NB4 (cell line): Measurements from ENCODE around the gene SPAG9.
A peak's percentile ranks its signal among the peaks of the same experiment; 100 is the strongest.

Source experiments
- DNase-seq: peaks from one replicate; pipeline ENCODE4 v3.0.0; 2010; ENCODE audit warnings: low read depth
- H3K4me3 ChIP-seq: one replicate; pipeline ENCODE4 v1.5.1; 2011; ENCODE audit warnings: mild to moderate bottlenecking, low read depth, low read length, moderate library complexity
- MYC ChIP-seq: IDR thresholded peaks from 2 replicates; pipeline ENCODE4 v1.6.1; 2011; ENCODE audit warnings: low read depth, low read length
- POLR2A ChIP-seq: IDR thresholded peaks from 2 replicates; pipeline ENCODE4 v1.6.1; 2011; ENCODE audit warnings: mild to moderate bottlenecking; ENCODE audit not compliant: insufficient read length; ENCODE audit errors: extremely low read depth
- TF ChIP-seq, protein P1 (sequence below): IDR thresholded peaks from 2 replicates; pipeline ENCODE4 v1.6.1; 2011; ENCODE audit warnings: low read depth, low read length
- TF ChIP-seq, protein P2 (sequence below): IDR thresholded peaks from one replicate; pipeline ENCODE4 v1.5.1; 2012; ENCODE audit warnings: low read depth, low read length

Gene SPAG9

DNA sequence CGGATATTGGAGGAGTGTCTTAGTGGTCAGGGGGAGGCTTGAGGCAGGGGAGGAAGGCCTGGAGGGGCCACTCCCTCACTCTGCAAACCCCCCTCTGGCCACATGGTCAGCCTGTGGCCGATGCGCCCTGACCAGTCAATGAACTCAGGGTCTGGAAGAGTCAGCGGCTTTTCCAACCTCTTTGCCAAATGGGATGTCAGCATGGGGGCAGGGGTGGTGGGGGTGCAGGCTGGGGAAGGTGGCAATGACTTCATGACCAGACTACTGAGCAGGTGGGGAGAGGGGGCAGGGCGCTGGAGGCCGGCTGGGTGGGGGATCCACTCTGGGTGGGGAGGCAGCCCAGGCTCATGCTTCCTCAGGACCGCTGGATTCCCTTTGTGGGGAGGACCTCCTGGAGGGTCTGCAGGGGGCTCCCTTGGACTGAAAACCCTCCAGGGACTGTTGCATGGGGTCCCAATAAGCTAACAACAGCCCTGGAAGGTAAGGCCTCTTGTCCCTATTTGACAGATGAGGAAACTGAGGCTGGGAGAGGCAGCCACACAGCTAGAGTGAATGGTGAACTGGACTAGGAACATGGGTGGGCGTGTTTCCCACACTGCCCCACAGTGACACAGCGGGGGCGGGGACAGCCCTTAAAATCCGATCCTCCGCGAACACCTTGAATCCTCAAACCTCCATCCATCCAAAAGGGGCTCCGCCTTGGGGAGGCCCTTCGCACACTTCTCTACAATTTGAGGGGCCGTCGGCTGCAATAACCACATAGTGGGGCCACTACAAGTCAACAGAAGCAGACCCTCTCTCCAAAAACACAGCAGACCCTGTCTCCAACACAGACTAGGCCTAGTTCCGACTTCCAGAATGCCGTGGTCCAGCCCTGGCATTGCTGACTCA lies 173.5 kb downstream of the SPAG9 start:
- DNase-seq, result no peak
- TF ChIP-seq MYC (no peak), POLR2A (no peak)
- TF ChIP-seq, protein P1, sequence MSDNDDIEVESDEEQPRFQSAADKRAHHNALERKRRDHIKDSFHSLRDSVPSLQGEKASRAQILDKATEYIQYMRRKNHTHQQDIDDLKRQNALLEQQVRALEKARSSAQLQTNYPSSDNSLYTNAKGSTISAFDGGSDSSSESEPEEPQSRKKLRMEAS, result no peak
- TF ChIP-seq, protein P2, sequence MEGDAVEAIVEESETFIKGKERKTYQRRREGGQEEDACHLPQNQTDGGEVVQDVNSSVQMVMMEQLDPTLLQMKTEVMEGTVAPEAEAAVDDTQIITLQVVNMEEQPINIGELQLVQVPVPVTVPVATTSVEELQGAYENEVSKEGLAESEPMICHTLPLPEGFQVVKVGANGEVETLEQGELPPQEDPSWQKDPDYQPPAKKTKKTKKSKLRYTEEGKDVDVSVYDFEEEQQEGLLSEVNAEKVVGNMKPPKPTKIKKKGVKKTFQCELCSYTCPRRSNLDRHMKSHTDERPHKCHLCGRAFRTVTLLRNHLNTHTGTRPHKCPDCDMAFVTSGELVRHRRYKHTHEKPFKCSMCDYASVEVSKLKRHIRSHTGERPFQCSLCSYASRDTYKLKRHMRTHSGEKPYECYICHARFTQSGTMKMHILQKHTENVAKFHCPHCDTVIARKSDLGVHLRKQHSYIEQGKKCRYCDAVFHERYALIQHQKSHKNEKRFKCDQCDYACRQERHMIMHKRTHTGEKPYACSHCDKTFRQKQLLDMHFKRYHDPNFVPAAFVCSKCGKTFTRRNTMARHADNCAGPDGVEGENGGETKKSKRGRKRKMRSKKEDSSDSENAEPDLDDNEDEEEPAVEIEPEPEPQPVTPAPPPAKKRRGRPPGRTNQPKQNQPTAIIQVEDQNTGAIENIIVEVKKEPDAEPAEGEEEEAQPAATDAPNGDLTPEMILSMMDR, result no peak
- no peak overlapping the region for H3K4me3 ChIP-seq

DNA sequence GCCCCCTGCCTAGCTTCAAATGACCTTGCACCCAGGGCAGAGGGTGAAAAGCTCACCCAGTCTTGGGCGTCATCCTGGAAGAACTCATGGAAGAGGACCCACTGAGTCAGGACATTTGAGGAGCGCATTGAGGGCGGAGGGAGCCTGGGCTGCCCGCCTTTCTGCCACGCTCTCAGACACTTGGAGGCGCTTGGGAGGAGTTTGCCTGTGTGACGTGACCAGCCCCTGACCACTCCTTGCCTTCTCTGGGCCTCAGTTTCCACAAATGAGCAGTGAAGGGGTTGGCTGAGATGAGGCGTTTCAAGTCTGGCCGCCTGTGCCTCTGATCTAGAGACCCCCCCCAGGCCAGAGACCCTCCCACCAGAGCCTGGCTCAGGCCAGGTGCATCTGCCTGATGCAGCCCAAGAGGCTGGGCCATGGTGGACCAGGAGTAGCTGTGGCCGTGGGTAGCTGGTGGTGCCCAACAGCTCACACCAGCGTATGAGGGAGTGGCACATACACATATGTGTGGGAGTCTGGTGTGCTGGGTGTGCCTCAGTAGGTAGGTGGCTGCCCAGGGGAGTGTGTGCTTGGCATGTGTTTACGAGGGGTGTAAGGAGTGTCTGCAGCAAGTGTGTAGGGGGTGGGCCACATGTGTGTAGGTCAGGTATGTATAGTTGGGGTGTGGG lies 174.3 kb downstream of the SPAG9 start:
- H3K4me3 ChIP-seq, result no peak overlapping the region
- DNase-seq, result no peak
- TF ChIP-seq, protein P2, result no peak
- no peak for TF ChIP-seq MYC
- TF ChIP-seq, protein P1, result no peak
- TF ChIP-seq POLR2A, result no peak

DNA sequence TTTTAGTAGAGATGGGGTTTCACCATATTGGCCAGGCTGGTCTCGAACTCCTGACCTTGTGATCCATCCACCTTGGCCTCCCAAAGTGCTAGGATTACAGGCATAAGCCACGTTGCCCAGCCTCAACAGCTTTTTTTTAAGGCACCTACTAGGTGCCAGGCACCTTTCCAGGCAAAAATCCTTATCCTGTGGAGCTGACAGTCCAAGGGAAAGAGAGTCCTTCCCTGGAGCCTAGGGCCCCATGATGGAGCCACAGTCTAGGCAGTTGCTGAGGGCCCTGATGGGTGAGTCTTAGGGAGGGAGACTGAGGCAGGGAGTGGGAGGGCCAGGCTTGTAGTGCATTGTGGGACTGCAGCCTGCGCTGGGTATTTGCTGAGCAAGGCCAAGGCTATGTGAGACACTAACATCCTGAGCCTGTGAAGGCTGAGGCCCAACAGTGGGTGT lies 174.9 kb downstream of the SPAG9 start:
- TF ChIP-seq MYC (no peak), POLR2A (no peak)
- TF ChIP-seq, protein P2, result no peak
- TF ChIP-seq, protein P1, result no peak

DNA sequence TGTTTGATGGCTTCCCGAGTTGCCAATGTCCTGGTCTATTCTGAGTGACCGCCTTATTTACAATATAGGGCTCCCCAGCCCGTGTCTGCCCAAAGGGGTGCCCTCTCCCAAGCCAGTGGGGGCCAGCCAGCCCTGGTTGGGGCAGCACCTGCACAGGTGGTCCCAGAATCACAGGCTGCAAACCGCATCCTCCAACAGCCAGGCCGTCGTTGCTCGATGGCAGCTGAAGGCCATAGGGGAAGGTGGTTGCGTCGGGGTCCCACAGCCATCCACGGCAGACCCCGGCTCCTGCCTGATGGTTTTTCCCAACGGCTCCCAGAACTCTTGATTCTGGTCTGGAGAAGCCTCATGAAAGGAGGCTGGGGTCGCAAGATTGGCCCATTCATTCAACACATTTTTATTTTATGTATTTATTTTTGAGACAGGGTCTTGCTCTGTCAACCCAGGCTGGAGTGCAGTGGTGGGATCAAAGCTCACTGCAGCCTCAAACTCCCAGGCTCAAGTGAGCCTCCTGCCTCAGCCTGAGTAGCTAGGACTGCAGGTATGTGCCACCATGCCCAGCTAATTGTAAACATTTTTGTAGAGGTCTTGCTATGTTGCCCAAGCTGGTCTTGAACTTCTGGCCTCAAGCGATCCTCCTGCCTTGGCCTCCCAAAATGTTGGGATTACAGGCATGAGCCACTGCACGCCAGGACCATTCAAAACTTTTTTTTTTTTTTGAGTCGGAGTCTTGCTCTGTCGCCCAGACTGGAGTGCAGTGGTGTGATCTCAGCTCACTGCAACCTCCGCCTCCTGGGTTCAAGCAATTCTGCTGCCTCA lies 175.6 kb downstream of the SPAG9 start:
- TF ChIP-seq POLR2A (no peak), MYC (no peak)
- TF ChIP-seq, protein P2, result no peak
- TF ChIP-seq, protein P1, result no peak; the same call in 1 of the 2 replicates
- no peak overlapping the region for H3K4me3 ChIP-seq
- DNase-seq, result no peak

More for the DNA sequence above, 174.9 kb downstream of the SPAG9 start:
- DNase-seq, result no peak
- no peak overlapping the region for H3K4me3 ChIP-seq

DNA sequence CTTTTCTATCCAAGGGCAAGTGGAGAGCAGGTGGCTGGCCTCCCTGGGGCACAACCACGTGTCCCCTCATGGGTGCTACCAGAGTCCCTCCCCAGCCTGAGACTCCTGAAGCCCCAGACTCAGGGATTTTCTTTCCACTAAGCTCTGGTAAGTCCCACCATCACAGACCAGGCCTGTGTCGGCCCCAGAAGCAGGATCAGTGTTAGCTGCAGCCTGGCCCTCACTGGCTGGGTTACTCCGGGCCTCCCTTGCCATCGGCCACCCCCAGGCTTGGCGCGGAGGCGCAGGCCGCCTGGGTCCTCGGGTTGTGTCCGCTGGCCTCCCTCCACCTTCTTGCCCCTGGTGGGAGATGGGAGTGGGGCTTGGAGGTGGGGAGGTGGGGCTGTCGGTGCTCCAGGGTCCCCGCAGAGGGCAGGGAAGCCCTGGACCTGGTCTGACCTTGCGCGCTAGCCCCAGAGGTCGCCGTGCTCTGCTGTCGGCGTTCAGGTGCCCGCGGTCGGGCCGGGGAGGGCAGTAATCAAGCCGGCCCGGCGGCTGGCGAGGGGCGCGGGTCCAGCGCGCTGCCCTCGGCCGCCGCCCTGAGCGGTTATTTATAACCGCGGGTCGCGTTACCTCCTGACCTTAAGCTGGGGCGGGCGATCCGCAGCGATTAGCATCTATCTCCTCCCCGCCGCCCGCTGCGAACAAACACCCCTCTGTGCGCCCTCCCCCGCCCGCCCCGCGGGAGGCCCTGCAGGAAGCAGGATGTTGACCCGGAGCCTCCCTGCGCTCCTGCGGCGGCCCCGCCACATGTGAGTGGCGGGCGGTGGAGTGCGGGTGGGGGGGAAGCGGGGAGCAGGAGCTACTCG lies 176.4 kb downstream of the SPAG9 start:
- TF ChIP-seq, protein P2, result no peak
- TF ChIP-seq, protein P1, result 0 out of 2 replicates have a peak, but pooled peaks have one; percentile 45
- no peak for TF ChIP-seq POLR2A
- TF ChIP-seq MYC, result peak; percentile 12; the same call in 1 of the 2 replicates
- DNase-seq, result peak; percentile 93
- no peak overlapping the region for H3K4me3 ChIP-seq
